ENCODE measurements around the gene KASH5. TPM values are rescaled to one million over a fixed set of nuclear protein-coding genes. Genes with fewer than 3 reads are reported as not detected.
A peak's percentile ranks its signal among the peaks of the same experiment; 100 is the strongest.

KASH5 gene
- total and polyA plus RNA-seq, 2 of the 13 experiments (the other 11 are each of a cell fraction or from before 2014, with no cell fraction given): not detected

DNA sequence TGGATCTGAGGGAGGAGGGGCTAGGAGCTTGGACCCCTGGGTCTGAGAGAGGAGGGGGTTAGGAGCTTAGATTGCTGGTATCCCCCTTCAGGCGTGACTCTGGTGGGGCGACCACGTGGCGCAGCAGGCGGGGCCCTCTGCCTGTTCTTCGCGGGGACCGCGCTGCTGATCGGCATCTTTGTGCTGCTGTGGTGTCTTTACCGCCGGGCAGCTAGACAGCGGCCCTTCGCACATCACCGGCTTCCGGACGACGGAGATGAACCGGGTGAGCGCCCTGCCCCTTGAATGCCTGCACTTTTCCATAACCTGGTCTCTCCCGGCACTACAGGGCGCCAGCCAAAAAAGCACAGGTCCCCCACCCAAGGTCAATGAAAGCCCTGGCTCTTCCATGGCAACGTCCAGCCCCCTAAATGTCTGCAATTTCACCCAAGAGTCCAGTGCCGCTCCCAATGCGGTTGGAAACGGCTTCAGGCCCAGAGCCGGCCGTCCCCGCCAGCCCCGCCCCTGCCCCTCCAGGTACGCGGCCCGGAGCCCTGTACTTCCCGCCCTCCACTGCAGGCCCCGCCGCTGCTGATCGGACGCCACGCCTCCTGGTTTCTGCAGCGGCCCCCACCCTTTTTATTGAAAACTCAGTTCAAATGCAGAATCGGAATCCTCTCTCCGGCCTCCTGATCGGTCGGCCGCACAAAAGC, 40.0 kb downstream of the KASH5 start:
- intact Hi-C loops (cut with micrococcal nuclease; ENCODE audit: unreplicated experiment): loop anchor here (5.0 kb wide), 1 partner anchor 36 kb away; no protein-coding TSS in a partner anchor
- Histone ChIP-seq H3K36me3 (replicated peaks in 1 of 2; ENCODE audit: control insufficient read depth in 1 of 2, insufficient read depth in 2 of 2, low read length in 2 of 2) (no peaks in the 10 kb centered on the region), H3K27ac (ENCODE audit: extremely low read length, insufficient read depth, low read length) (no peak overlapping the region), H3K79me2 (ENCODE audit: insufficient read depth, low read length) (no peaks in the 10 kb centered on the region), H3K4me1 (ENCODE audit: insufficient read depth, low read length) (peaks cover 16% of the 10 kb centered on the region), H3K27me3 (ENCODE audit: control insufficient read depth in 1 of 2, insufficient read depth in 2 of 2, low read length in 2 of 2) (peaks cover 12 to 85% of the 10 kb centered on the region in 2 experiments), H3K9me3 (ENCODE audit: low read length) (no peaks in the 10 kb centered on the region), H3K9ac (ENCODE audit: insufficient read depth, low read depth, low read length) (no peak overlapping the region), H4K20me1 (ENCODE audit: insufficient read depth, low read length) (no peaks in the 10 kb centered on the region), H3K4me2 (ENCODE audit: low read depth, low read length) (peak overlapping the region; percentile 74), H3K4me3 (replicated peaks in 1 of 3; ENCODE audit: insufficient read depth in 1 of 3, low read depth in 2 of 3, low read length in 3 of 3) (peak overlapping the region; percentile 29 to 54 (median 32); a peak in 3 of 6 replicates), H2AFZ (ENCODE audit: low read length) (no peak overlapping the region)
- ChIA-PET POLR2A (no interaction called here), CTCF (ENCODE audit: low intra/inter-chr PET ratio, low total read pairs) (no interaction called here)
- 8% methylated on average over 10 of the region's 45 CpGs for WGBS (ENCODE audit: low lambda C conversion rate)
- ATAC-seq (peak; percentile 55), DNase-seq (ENCODE audit: low spot score) (no peak), FAIRE-seq (no peak)
- no TSS peak for BruUV-seq (replicated peaks)
- in situ Hi-C loops (cut with HindIII; ENCODE audit: extremely low pct_ligation_motif_present, low pct_unique_long_range_greater_than_20kb): loop anchor here (5.0 kb wide), 1 partner anchor 36 kb away; no protein-coding TSS in a partner anchor
- TF ChIP-seq IKZF1 (IDR thresholded peaks at IDR 0.05) (no peak), SCMH1 (CRISPR knock-in tag; IDR thresholded peaks at IDR 0.05; ENCODE audit: borderline replicate concordance) (no peak), MTF2 (CRISPR knock-in tag; IDR thresholded peaks at IDR 0.05; ENCODE audit: borderline replicate concordance) (0 out of 2 replicates have a peak, but pooled peaks have one; percentile 52), ETV6 (CRISPR knock-in tag; conservative IDR thresholded peaks at IDR 0.05) (no peak), EZH2 (conservative IDR thresholded peaks at IDR 0.05; ENCODE audit: low read depth, low read length) (0 out of 2 replicates have a peak, but pooled peaks have one; percentile 53), NCOA2 (CRISPR knock-in tag; IDR thresholded peaks at IDR 0.05) (no peak), ZNF660 (CRISPR knock-in tag; IDR thresholded peaks at IDR 0.05; ENCODE audit: borderline replicate concordance, low read depth) (no peak), ETV5 (CRISPR knock-in tag; IDR thresholded peaks at IDR 0.05; ENCODE audit: borderline replicate concordance) (peak; percentile 16; the same call in 1 of the 2 replicates), ZNF264 (CRISPR knock-in tag; IDR thresholded peaks at IDR 0.05) (peak; percentile 64; the same call in 1 of the 2 replicates), NKX3-1 (CRISPR knock-in tag; IDR thresholded peaks at IDR 0.05) (no peak)
- TF ChIP-seq, protein P1, sequence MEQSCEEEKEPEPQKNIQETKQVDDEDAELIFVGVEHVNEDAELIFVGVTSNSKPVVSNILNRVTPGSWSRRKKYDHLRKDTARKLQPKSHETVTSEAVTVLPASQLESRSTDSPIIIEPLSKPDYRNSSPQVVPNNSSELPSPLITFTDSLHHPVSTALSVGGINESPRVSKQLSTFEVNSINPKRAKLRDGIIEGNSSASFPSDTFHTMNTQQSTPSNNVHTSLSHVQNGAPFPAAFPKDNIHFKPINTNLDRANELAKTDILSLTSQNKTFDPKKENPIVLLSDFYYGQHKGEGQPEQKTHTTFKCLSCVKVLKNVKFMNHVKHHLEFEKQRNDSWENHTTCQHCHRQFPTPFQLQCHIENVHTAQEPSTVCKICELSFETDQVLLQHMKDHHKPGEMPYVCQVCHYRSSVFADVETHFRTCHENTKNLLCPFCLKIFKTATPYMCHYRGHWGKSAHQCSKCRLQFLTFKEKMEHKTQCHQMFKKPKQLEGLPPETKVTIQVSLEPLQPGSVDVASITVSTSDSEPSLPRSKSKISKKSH (CRISPR knock-in tag; IDR thresholded peaks at IDR 0.05; ENCODE audit: borderline replicate concordance): 0 out of 2 replicates have a peak, but pooled peaks have one; percentile 46
- TF ChIP-seq, protein P2, sequence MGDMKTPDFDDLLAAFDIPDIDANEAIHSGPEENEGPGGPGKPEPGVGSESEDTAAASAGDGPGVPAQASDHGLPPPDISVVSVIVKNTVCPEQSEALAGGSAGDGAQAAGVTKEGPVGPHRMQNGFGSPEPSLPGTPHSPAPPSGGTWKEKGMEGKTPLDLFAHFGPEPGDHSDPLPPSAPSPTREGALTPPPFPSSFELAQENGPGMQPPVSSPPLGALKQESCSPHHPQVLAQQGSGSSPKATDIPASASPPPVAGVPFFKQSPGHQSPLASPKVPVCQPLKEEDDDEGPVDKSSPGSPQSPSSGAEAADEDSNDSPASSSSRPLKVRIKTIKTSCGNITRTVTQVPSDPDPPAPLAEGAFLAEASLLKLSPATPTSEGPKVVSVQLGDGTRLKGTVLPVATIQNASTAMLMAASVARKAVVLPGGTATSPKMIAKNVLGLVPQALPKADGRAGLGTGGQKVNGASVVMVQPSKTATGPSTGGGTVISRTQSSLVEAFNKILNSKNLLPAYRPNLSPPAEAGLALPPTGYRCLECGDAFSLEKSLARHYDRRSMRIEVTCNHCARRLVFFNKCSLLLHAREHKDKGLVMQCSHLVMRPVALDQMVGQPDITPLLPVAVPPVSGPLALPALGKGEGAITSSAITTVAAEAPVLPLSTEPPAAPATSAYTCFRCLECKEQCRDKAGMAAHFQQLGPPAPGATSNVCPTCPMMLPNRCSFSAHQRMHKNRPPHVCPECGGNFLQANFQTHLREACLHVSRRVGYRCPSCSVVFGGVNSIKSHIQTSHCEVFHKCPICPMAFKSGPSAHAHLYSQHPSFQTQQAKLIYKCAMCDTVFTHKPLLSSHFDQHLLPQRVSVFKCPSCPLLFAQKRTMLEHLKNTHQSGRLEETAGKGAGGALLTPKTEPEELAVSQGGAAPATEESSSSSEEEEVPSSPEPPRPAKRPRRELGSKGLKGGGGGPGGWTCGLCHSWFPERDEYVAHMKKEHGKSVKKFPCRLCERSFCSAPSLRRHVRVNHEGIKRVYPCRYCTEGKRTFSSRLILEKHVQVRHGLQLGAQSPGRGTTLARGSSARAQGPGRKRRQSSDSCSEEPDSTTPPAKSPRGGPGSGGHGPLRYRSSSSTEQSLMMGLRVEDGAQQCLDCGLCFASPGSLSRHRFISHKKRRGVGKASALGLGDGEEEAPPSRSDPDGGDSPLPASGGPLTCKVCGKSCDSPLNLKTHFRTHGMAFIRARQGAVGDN (CRISPR knock-in tag; IDR thresholded peaks at IDR 0.05): peak; percentile 52; the same call in 1 of the 2 replicates
- TF ChIP-seq, protein P3, sequence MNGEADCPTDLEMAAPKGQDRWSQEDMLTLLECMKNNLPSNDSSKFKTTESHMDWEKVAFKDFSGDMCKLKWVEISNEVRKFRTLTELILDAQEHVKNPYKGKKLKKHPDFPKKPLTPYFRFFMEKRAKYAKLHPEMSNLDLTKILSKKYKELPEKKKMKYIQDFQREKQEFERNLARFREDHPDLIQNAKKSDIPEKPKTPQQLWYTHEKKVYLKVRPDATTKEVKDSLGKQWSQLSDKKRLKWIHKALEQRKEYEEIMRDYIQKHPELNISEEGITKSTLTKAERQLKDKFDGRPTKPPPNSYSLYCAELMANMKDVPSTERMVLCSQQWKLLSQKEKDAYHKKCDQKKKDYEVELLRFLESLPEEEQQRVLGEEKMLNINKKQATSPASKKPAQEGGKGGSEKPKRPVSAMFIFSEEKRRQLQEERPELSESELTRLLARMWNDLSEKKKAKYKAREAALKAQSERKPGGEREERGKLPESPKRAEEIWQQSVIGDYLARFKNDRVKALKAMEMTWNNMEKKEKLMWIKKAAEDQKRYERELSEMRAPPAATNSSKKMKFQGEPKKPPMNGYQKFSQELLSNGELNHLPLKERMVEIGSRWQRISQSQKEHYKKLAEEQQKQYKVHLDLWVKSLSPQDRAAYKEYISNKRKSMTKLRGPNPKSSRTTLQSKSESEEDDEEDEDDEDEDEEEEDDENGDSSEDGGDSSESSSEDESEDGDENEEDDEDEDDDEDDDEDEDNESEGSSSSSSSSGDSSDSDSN (CRISPR knock-in tag; IDR thresholded peaks at IDR 0.05): peak; percentile 28; the same call in 1 of the 2 replicates

Data from HepG2 (cell line).